GM23338 (cell line): ENCODE data around the gene MAVS. TPM values are rescaled to one million over a fixed set of nuclear protein-coding genes. Genes with fewer than 3 reads are reported as not detected.

ENCODE experiments used
- ATAC-seq: fragments of 200-7000 bp; cut with Tn5 transposase; 3 replicates; pipeline ENCODE4 v1.9.1; 2020
- DNase-seq: peaks from one replicate; pipeline ENCODE4 v3.0.0-alpha.2; 2015; ENCODE audit warnings: low spot score
- H2AFZ ChIP-seq: fragments of 200-600 bp; sonication (generic); 2 replicates; pipeline ENCODE4 v1.8.0; 2016; ENCODE audit warnings: antibody characterized with exemption, mild to moderate bottlenecking, moderate library complexity
- H3F3A ChIP-seq: fragments of 200-600 bp; sonication (generic); replicated peaks from 2 replicates; pipeline ENCODE4 v1.8.0; 2017; ENCODE audit warnings: antibody characterized with exemption, mixed run types, low read depth
- H3K27ac ChIP-seq: fragments of 200-600 bp; sonication (generic); 2 replicates; pipeline ENCODE4 v1.6.1; 2016; ENCODE audit warnings: low read depth
- H3K27me3 ChIP-seq: fragments of 200-600 bp; sonication (generic); 2 replicates; pipeline ENCODE4 v1.8.0; 2016; ENCODE audit warnings: mild to moderate bottlenecking, mixed run types, moderate library complexity; ENCODE audit not compliant: insufficient read depth
- H3K36me3 ChIP-seq: fragments of 200-600 bp; sonication (generic); 2 replicates; pipeline ENCODE4 v1.8.0; 2016; ENCODE audit warnings: mild to moderate bottlenecking; ENCODE audit not compliant: insufficient read depth
- H3K4me1 ChIP-seq: fragments of 200-600 bp; sonication (generic); 2 replicates; pipeline ENCODE4 v1.8.0; 2016; ENCODE audit warnings: mild to moderate bottlenecking, moderate library complexity; ENCODE audit not compliant: insufficient read depth
- H3K4me2 ChIP-seq: fragments of 200-600 bp; sonication (generic); 2 replicates; pipeline ENCODE4 v1.7.1; 2017; ENCODE audit warnings: mixed run types
- H3K4me3 ChIP-seq: fragments of 200-600 bp; sonication (generic); 2 replicates; pipeline ENCODE4 v1.6.1; 2016; ENCODE audit warnings: mixed run types
- H3K79me2 ChIP-seq: fragments of 200-600 bp; sonication (generic); replicated peaks from 2 replicates; pipeline ENCODE4 v1.8.0; 2017; ENCODE audit warnings: mild to moderate bottlenecking; ENCODE audit not compliant: insufficient read depth
- H3K9me2 ChIP-seq: fragments of 200-600 bp; sonication (generic); 2 replicates; pipeline ENCODE4 v1.8.0; 2017; ENCODE audit not compliant: insufficient read depth
- H4K20me1 ChIP-seq: fragments of 200-600 bp; sonication (generic); replicated peaks from 2 replicates; pipeline ENCODE4 v1.8.0; 2017; ENCODE audit warnings: mild to moderate bottlenecking; ENCODE audit not compliant: insufficient read depth
- H3K27ac Mint-ChIP-seq: 2 replicates; pipeline ENCODE4 v1.8.0; 2020; ENCODE audit warnings: inconsistent platforms, mild to moderate bottlenecking, moderate library complexity, mixed read lengths
- H3K27me3 Mint-ChIP-seq: 3 replicates; pipeline ENCODE4 v1.8.0; 2022; ENCODE audit warnings: low read depth, mild to moderate bottlenecking, moderate library complexity, mixed read lengths, inconsistent platforms; ENCODE audit not compliant: insufficient read depth, poor library complexity
- H3K36me3 Mint-ChIP-seq: 3 replicates; pipeline ENCODE4 v1.8.0; 2021; ENCODE audit warnings: low read depth, mild to moderate bottlenecking, inconsistent platforms, moderate library complexity, mixed read lengths
- H3K4me1 Mint-ChIP-seq: 3 replicates; pipeline ENCODE4 v1.8.0; 2020; ENCODE audit warnings: mild to moderate bottlenecking, inconsistent platforms, mixed read lengths
- H3K4me3 Mint-ChIP-seq: 3 replicates; pipeline ENCODE4 v1.8.0; 2021; ENCODE audit warnings: moderate library complexity, mild to moderate bottlenecking, inconsistent platforms, mixed read lengths
- H3K9me3 Mint-ChIP-seq: 3 replicates; pipeline ENCODE4 v1.8.0; 2020; ENCODE audit warnings: moderate library complexity, mild to moderate bottlenecking, inconsistent platforms, mixed read lengths
- CREB1 ChIP-seq: fragments of 250-450 bp; sonication (Bioruptor Pico); IDR thresholded peaks from 2 replicates; pipeline ENCODE4 v1.5.0; 2020; ENCODE audit warnings: low read depth, mild to moderate bottlenecking, moderate library complexity
- EZH2 ChIP-seq: fragments of 200-600 bp; sonication (generic); IDR thresholded peaks from one replicate; pipeline ENCODE4 v1.8.0; 2017; ENCODE audit warnings: antibody characterized with exemption, mild to moderate bottlenecking, low read depth; ENCODE audit not compliant: unreplicated experiment
- EZH2phosphoT487 ChIP-seq: fragments of 200-600 bp; sonication (generic); IDR thresholded peaks from one replicate; pipeline ENCODE4 v1.8.1; 2018; ENCODE audit warnings: antibody characterized with exemption; ENCODE audit not compliant: unreplicated experiment
- JUNB ChIP-seq: IDR thresholded peaks from one replicate; pipeline ENCODE4 v1.6.1; 2016; ENCODE audit warnings: antibody characterized with exemption; ENCODE audit not compliant: unreplicated experiment
- POLR2AphosphoS5 ChIP-seq: IDR thresholded peaks from 2 replicates; pipeline ENCODE4 v1.6.1; 2016; ENCODE audit warnings: antibody characterized with exemption, low read depth
- STAT1 ChIP-seq: IDR thresholded peaks from one replicate; pipeline ENCODE4 v1.6.1; 2016; ENCODE audit warnings: antibody characterized with exemption; ENCODE audit not compliant: unreplicated experiment
- ZNF114 ChIP-seq: fragments of 250-450 bp; sonication (Bioruptor Pico); IDR thresholded peaks from 2 replicates; pipeline ENCODE4 v1.5.0; 2020; ENCODE audit warnings: mild to moderate bottlenecking, moderate library complexity
- ZNF331 ChIP-seq: fragments of 250-450 bp; sonication (Bioruptor Pico); IDR thresholded peaks from 2 replicates; pipeline ENCODE4 v1.5.0; 2020; ENCODE audit warnings: low read depth, mild to moderate bottlenecking, moderate library complexity
- polyA plus RNA-seq: library from polyadenylated mRNA; unstranded; fragments of >200 nt; fragmentation: Nextera tagmentation; extraction: Ambion mirVana; gene quantifications from 2 replicates; pipeline ENCODE4 v1.2.1, GENCODE V29; 2016
- total RNA-seq: library from RNA; depleted of rRNA; stranded (reverse); fragments of >200 nt; shearing (Covaris generic); gene quantifications from 2 replicates; pipeline ENCODE4 v1.2.3, GENCODE V29; 2014
- TF ChIP-seq, protein P1 (sequence below), 2 experiments: fragments of 200-600 bp in 1 of 2; sonication (generic) in 1 of 2; conservative IDR thresholded peaks; 2 replicates each; pipeline versions ENCODE4 v1.5.1 to v1.6.1; 2016 to 2017; ENCODE audit warnings: antibody characterized with exemption in 2 of 2, low read depth in 2 of 2, mild to moderate bottlenecking in 2 of 2, moderate library complexity in 1 of 2
- TF ChIP-seq, protein P2 (sequence below): IDR thresholded peaks from one replicate; pipeline ENCODE4 v1.6.1; 2018; ENCODE audit warnings: antibody characterized with exemption; ENCODE audit not compliant: unreplicated experiment
- TF ChIP-seq, protein P3 (sequence below): fragments of 250-450 bp; sonication (Bioruptor Pico); IDR thresholded peaks from 2 replicates; pipeline ENCODE4 v1.5.0; 2020; ENCODE audit warnings: mild to moderate bottlenecking, moderate library complexity

MAVS gene
- total and polyA plus RNA-seq, 2 experiments from 2014 or later, result 5.2 to 21.8 TPM

DNA sequence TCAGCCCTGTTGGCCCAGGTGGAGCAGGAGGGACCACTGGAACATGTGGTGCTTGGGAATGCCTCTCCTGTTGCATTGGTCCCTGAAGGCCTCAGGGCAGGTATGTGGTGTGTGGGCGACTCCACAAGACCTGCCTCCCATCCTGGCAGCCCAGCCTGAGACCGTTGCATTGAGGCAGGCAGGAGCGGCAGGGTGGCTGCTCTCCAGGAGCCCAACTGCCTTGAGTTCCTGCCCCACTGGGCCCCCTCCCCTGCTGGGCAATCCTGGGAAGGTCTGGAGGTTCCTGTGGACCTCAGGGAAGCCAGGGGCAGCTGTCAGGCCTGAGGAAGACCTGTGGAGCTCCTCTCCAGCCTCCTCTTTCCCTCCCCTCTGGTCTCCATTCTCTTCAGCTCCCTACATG is 19.8 kb downstream of the MAVS start:
- no peaks in the 10 kb centered on the region for H3K79me2 ChIP-seq
- H3K4me3 ChIP-seq, result no peak overlapping the region
- no peak overlapping the region for H3K27ac Mint-ChIP-seq
- no peaks in the 10 kb centered on the region for H3F3A ChIP-seq
- H2AFZ ChIP-seq, result no peak overlapping the region
- H3K4me1 Mint-ChIP-seq, result no peaks in the 10 kb centered on the region
- H3K27me3 Mint-ChIP-seq, result peaks cover 10% of the 10 kb centered on the region
- no peaks in the 10 kb centered on the region for H3K4me1 ChIP-seq
- no peak overlapping the region for H3K27ac ChIP-seq
- DNase-seq (no peak), ATAC-seq (no peak)
- no peaks in the 10 kb centered on the region; the same call in 1 of the 2 replicates for H4K20me1 ChIP-seq
- no peak overlapping the region for H3K4me2 ChIP-seq
- peaks cover 7% of the 10 kb centered on the region for H3K36me3 ChIP-seq
- no peaks in the 10 kb centered on the region for H3K9me2 ChIP-seq
- peaks cover 9% of the 10 kb centered on the region; the same call in 2 of the 3 replicates for H3K9me3 Mint-ChIP-seq
- H3K36me3 Mint-ChIP-seq, result peaks cover 38% of the 10 kb centered on the region
- no peak for TF ChIP-seq JUNB
- no peak for TF ChIP-seq ZNF331 (CRISPR knock-in tag)
- TF ChIP-seq, protein P1, sequence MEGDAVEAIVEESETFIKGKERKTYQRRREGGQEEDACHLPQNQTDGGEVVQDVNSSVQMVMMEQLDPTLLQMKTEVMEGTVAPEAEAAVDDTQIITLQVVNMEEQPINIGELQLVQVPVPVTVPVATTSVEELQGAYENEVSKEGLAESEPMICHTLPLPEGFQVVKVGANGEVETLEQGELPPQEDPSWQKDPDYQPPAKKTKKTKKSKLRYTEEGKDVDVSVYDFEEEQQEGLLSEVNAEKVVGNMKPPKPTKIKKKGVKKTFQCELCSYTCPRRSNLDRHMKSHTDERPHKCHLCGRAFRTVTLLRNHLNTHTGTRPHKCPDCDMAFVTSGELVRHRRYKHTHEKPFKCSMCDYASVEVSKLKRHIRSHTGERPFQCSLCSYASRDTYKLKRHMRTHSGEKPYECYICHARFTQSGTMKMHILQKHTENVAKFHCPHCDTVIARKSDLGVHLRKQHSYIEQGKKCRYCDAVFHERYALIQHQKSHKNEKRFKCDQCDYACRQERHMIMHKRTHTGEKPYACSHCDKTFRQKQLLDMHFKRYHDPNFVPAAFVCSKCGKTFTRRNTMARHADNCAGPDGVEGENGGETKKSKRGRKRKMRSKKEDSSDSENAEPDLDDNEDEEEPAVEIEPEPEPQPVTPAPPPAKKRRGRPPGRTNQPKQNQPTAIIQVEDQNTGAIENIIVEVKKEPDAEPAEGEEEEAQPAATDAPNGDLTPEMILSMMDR (conservative IDR thresholded peaks at IDR 0.05; ENCODE audit: low read depth in 2 of 2), result no peak
- no peak for TF ChIP-seq POLR2AphosphoS5
- no peak for TF ChIP-seq EZH2phosphoT487
- TF ChIP-seq, protein P2, sequence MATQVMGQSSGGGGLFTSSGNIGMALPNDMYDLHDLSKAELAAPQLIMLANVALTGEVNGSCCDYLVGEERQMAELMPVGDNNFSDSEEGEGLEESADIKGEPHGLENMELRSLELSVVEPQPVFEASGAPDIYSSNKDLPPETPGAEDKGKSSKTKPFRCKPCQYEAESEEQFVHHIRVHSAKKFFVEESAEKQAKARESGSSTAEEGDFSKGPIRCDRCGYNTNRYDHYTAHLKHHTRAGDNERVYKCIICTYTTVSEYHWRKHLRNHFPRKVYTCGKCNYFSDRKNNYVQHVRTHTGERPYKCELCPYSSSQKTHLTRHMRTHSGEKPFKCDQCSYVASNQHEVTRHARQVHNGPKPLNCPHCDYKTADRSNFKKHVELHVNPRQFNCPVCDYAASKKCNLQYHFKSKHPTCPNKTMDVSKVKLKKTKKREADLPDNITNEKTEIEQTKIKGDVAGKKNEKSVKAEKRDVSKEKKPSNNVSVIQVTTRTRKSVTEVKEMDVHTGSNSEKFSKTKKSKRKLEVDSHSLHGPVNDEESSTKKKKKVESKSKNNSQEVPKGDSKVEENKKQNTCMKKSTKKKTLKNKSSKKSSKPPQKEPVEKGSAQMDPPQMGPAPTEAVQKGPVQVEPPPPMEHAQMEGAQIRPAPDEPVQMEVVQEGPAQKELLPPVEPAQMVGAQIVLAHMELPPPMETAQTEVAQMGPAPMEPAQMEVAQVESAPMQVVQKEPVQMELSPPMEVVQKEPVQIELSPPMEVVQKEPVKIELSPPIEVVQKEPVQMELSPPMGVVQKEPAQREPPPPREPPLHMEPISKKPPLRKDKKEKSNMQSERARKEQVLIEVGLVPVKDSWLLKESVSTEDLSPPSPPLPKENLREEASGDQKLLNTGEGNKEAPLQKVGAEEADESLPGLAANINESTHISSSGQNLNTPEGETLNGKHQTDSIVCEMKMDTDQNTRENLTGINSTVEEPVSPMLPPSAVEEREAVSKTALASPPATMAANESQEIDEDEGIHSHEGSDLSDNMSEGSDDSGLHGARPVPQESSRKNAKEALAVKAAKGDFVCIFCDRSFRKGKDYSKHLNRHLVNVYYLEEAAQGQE, result no peak
- H3K27me3 ChIP-seq, result no peaks in the 10 kb centered on the region
- H3K4me3 Mint-ChIP-seq, result no peak overlapping the region

GRCh38 chr20:3867802-3868201 is 21.2 kb downstream of the MAVS start:
- DNase-seq (no peak), ATAC-seq (no peak)
- peaks cover 26% of the 10 kb centered on the region for H3K36me3 Mint-ChIP-seq
- H3K27ac Mint-ChIP-seq, result no peak overlapping the region
- Histone ChIP-seq H3K27me3 (no peaks in the 10 kb centered on the region), H3K4me1 (no peaks in the 10 kb centered on the region), H3K36me3 (no peaks in the 10 kb centered on the region), H3K9me2 (no peaks in the 10 kb centered on the region), H4K20me1 (no peaks in the 10 kb centered on the region; the same call in 1 of the 2 replicates), H3K4me3 (no peak overlapping the region), H3K79me2 (no peaks in the 10 kb centered on the region), H3K27ac (no peak overlapping the region), H3K4me2 (no peak overlapping the region), H2AFZ (no peak overlapping the region), H3F3A (no peaks in the 10 kb centered on the region)
- peaks cover 10% of the 10 kb centered on the region for H3K27me3 Mint-ChIP-seq
- no peaks in the 10 kb centered on the region for H3K9me3 Mint-ChIP-seq
- no peaks in the 10 kb centered on the region for H3K4me1 Mint-ChIP-seq
- TF ChIP-seq JUNB (no peak), CREB1 (CRISPR knock-in tag) (no peak), EZH2 (no peak), STAT1 (no peak), ZNF114 (no peak)
- TF ChIP-seq, protein P3, sequence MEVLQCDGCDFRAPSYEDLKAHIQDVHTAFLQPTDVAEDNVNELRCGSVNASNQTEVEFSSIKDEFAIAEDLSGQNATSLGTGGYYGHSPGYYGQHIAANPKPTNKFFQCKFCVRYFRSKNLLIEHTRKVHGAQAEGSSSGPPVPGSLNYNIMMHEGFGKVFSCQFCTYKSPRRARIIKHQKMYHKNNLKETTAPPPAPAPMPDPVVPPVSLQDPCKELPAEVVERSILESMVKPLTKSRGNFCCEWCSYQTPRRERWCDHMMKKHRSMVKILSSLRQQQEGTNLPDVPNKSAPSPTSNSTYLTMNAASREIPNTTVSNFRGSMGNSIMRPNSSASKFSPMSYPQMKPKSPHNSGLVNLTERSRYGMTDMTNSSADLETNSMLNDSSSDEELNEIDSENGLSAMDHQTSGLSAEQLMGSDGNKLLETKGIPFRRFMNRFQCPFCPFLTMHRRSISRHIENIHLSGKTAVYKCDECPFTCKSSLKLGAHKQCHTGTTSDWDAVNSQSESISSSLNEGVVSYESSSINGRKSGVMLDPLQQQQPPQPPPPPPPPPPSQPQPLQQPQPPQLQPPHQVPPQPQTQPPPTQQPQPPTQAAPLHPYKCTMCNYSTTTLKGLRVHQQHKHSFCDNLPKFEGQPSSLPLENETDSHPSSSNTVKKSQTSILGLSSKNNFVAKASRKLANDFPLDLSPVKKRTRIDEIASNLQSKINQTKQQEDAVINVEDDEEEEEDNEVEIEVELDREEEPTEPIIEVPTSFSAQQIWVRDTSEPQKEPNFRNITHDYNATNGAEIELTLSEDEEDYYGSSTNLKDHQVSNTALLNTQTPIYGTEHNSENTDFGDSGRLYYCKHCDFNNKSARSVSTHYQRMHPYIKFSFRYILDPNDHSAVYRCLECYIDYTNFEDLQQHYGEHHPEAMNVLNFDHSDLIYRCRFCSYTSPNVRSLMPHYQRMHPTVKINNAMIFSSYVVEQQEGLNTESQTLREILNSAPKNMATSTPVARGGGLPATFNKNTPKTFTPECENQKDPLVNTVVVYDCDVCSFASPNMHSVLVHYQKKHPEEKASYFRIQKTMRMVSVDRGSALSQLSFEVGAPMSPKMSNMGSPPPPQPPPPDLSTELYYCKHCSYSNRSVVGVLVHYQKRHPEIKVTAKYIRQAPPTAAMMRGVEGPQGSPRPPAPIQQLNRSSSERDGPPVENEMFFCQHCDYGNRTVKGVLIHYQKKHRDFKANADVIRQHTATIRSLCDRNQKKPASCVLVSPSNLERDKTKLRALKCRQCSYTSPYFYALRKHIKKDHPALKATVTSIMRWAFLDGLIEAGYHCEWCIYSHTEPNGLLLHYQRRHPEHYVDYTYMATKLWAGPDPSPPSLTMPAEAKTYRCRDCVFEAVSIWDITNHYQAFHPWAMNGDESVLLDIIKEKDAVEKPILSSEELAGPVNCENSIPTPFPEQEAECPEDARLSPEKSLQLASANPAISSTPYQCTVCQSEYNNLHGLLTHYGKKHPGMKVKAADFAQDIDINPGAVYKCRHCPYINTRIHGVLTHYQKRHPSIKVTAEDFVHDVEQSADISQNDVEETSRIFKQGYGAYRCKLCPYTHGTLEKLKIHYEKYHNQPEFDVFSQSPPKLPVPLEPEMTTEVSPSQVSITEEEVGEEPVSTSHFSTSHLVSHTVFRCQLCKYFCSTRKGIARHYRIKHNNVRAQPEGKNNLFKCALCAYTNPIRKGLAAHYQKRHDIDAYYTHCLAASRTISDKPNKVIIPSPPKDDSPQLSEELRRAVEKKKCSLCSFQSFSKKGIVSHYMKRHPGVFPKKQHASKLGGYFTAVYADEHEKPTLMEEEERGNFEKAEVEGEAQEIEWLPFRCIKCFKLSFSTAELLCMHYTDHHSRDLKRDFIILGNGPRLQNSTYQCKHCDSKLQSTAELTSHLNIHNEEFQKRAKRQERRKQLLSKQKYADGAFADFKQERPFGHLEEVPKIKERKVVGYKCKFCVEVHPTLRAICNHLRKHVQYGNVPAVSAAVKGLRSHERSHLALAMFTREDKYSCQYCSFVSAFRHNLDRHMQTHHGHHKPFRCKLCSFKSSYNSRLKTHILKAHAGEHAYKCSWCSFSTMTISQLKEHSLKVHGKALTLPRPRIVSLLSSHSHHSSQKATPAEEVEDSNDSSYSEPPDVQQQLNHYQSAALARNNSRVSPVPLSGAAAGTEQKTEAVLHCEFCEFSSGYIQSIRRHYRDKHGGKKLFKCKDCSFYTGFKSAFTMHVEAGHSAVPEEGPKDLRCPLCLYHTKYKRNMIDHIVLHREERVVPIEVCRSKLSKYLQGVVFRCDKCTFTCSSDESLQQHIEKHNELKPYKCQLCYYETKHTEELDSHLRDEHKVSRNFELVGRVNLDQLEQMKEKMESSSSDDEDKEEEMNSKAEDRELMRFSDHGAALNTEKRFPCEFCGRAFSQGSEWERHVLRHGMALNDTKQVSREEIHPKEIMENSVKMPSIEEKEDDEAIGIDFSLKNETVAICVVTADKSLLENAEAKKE (CRISPR knock-in tag), result no peak
- H3K4me3 Mint-ChIP-seq, result no peak overlapping the region
